Measurements from ENCODE around the gene ITPK1. TPM values are rescaled to one million over a fixed set of nuclear protein-coding genes. Genes with fewer than 3 reads are reported as not detected.

The ITPK1 gene
- total and polyA plus RNA-seq, 12 donors, result 47.1 to 152 (median 92.7) TPM

DNA sequence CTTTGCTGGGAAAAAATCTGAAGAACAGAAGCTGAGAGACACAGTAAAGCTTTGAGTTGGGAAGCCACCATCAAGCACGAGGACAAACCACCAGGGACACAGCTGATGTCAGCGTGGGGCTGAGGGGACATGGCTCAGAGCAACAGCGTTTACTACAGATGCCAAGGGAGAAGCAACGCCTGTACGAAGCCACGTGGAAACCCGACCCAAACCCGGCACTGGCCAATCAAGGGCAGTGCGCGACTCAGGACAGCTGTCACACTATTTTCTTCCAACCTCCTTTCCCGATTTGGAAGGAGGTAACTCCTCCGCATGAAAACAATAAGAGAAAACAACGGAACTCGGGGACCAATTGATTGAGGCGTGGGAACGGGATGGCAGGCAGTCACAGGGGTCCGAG lies 213.0 kb downstream of the ITPK1 start:
- peaks cover 0 to 58% (median 17%) of the 10 kb centered on the region in 7 donors for H3K27me3 ChIP-seq
- TF ChIP-seq, protein P1, sequence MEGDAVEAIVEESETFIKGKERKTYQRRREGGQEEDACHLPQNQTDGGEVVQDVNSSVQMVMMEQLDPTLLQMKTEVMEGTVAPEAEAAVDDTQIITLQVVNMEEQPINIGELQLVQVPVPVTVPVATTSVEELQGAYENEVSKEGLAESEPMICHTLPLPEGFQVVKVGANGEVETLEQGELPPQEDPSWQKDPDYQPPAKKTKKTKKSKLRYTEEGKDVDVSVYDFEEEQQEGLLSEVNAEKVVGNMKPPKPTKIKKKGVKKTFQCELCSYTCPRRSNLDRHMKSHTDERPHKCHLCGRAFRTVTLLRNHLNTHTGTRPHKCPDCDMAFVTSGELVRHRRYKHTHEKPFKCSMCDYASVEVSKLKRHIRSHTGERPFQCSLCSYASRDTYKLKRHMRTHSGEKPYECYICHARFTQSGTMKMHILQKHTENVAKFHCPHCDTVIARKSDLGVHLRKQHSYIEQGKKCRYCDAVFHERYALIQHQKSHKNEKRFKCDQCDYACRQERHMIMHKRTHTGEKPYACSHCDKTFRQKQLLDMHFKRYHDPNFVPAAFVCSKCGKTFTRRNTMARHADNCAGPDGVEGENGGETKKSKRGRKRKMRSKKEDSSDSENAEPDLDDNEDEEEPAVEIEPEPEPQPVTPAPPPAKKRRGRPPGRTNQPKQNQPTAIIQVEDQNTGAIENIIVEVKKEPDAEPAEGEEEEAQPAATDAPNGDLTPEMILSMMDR (IDR thresholded peaks at IDR 0.05), result no peak
- H3K4me1 ChIP-seq, result peaks cover 0 to 12% (median 0%) of the 10 kb centered on the region in 9 donors
- WGBS, 2 donors, result 12 to 15% methylated on average over 17 of the region's 17 CpGs
- no peak overlapping the region for H3K27ac ChIP-seq
- ATAC-seq (no peak), DNase-seq (no peak)
- no peaks in the 10 kb centered on the region for H3K9me3 ChIP-seq
- intact Hi-C loops (cut with DNase I), result no loop called here
- no peak overlapping the region for H3K4me3 ChIP-seq
- no peaks in the 10 kb centered on the region for H3K36me3 ChIP-seq

DNA sequence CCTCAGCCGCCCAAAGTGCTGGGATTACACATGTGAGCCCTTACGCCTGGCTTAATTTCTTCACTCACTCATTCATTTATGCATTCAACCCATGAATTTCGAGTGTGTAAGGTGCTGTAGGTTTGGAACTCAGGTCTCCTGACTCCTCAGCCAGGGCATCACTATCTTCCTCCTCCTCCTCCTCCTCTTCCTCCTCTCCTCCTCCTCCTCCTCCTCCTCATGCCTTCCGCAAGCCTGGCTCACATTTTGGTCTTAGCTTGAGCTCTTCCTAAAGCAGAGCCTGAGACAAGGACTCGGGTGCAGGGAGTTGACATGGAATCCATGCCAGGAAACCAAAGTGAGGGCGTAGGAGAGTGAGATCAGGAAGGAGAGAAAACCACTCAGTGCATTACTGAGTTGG lies 213.5 kb downstream of the ITPK1 start:
- intact Hi-C loops (cut with DNase I), result no loop called here
- no peaks in the 10 kb centered on the region for H3K9me3 ChIP-seq
- H3K27me3 ChIP-seq, result peaks cover 0 to 56% (median 20%) of the 10 kb centered on the region in 7 donors
- no peak overlapping the region for H3K27ac ChIP-seq
- no peak overlapping the region for H3K4me3 ChIP-seq
- H3K36me3 ChIP-seq, result no peaks in the 10 kb centered on the region
- TF ChIP-seq, protein P1 (IDR thresholded peaks at IDR 0.05), result no peak
- DNase-seq (no peak), ATAC-seq (no peak)
- 67 to 74% methylated on average over 6 of the region's 6 CpGs for WGBS, 2 donors
- H3K4me1 ChIP-seq, result peaks cover 0 to 12% (median 0%) of the 10 kb centered on the region in 9 donors

DNA sequence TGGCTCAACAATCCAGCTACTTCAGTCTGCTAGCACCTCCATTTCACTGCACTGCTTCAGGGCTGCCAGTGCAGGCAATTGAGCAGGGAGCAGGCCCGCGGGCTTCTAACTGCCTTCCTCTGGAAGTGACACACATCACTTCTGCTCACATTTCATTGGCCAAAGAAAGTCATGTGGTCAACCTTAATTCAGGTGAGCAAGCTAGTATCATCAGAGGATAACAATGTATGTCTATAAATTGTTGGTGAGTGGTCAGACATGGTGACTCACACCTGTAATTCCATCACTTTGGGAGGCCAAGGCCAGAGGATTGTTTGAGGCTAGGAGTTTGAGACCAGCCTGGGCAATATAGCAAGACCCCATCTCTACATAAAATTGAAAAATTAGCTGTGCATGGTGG lies 215.1 kb downstream of the ITPK1 start:
- Histone ChIP-seq H3K4me3 (no peak overlapping the region), H3K27ac (no peak overlapping the region), H3K9me3 (no peaks in the 10 kb centered on the region), H3K36me3 (no peaks in the 10 kb centered on the region), H3K4me1 (peaks cover 0 to 12% (median 0%) of the 10 kb centered on the region in 9 donors), H3K27me3 (peaks cover 0 to 56% (median 21%) of the 10 kb centered on the region in 7 donors)
- 94 to 98% methylated on average over 2 of the region's 2 CpGs for WGBS, 2 donors
- TF ChIP-seq, protein P1 (IDR thresholded peaks at IDR 0.05), result no peak
- DNase-seq (no peak), ATAC-seq (no peak)
- intact Hi-C loops (cut with DNase I), result no loop called here

DNA sequence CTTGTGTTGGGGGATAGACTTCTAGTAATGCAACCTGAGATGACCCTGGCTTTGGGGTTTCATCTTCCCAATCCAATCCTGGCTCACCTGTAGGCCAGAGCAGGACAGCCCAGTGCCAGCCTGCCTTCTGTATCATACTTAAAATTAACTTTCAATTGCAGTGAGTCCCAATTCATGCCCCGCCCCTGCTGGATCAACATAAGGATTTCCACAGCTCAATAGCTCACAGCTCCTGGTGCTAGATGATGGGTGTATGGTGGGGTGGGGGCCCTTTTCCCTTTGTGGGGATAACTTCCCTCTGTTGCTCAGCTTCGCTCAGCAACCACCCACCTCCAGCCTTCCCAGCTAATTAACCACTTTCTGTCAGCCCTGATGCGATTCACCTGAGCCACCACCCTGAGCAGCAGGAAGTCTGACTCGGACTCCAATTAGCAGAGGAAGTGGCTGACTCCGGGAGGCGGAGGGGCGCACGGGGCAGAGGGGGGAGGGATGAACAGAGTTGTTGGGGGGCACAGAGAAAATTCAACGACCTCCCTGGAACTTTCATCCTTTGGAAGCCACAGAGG lies 217.1 kb downstream of the ITPK1 start:
- no peak overlapping the region for H3K4me3 ChIP-seq
- H3K27me3 ChIP-seq, result peaks cover 0 to 50% (median 18%) of the 10 kb centered on the region in 7 donors
- no peak overlapping the region for H3K27ac ChIP-seq
- peaks cover 0 to 12% (median 0%) of the 10 kb centered on the region in 9 donors for H3K4me1 ChIP-seq
- intact Hi-C loops (cut with DNase I), result no loop called here
- TF ChIP-seq, protein P1 (IDR thresholded peaks at IDR 0.05), result no peak
- ATAC-seq (no peak), DNase-seq (no peak)
- H3K36me3 ChIP-seq, result no peaks in the 10 kb centered on the region
- 43 to 51% methylated on average over 9 of the region's 9 CpGs for WGBS, 2 donors
- peaks cover 0 to 18% (median 0%) of the 10 kb centered on the region in 11 donors for H3K9me3 ChIP-seq

All from heart right ventricle (tissue), 16 donors.